ENCODE results near the gene CCL28.
"Not testable (repeated sequence)": the region's sequence is repeated elsewhere in the genome, so short reads cannot be mapped to it uniquely, and the experiment has no call there.

The CCL28 gene

GRCh38 chr5:43412156-43412555 lies at the start of gene CCL28:
CCL28 (minus strand) TSS chr5:43412391; CDS start chr5:43412316, 75 bp downstream.
- no peak for DNase-seq

- no peak for DNase-seq
Measured at GRCh38 chr5:43461066-43461465, 48.9 kb upstream of the CCL28 start.

GRCh38 chr5:43456556-43456955 lies 44.4 kb upstream of the CCL28 start:
- DNase-seq, result no peak

GRCh38 chr5:43441575-43441974 lies 29.4 kb upstream of the CCL28 start:
- not testable (repeated sequence) for DNase-seq

GRCh38 chr5:43437062-43437660 lies 25.0 kb upstream of the CCL28 start:
- DNase-seq, result no peak

GRCh38 chr5:43433382-43433781 lies 21.2 kb upstream of the CCL28 start:
- DNase-seq, result no peak

GRCh38 chr5:43432486-43433375 lies 20.5 kb upstream of the CCL28 start:
- DNase-seq, result peak; percentile 30

- DNase-seq, result no peak
Measured at GRCh38 chr5:43429706-43430105, 17.5 kb upstream of the CCL28 start.

GRCh38 chr5:43429016-43429415 lies 16.8 kb upstream of the CCL28 start:
- DNase-seq, result no peak

- DNase-seq, result no peak
Measured at GRCh38 chr5:43427306-43427705, 15.1 kb upstream of the CCL28 start.

- DNase-seq, result no peak
Measured at GRCh38 chr5:43425983-43426382, 13.8 kb upstream of the CCL28 start.

- DNase-seq, result not testable (repeated sequence)
Measured at GRCh38 chr5:43423086-43423485, 10.9 kb upstream of the CCL28 start.

- no peak for DNase-seq
Measured at GRCh38 chr5:43422143-43422542, 10.0 kb upstream of the CCL28 start.

- no peak for DNase-seq
Measured at GRCh38 chr5:43421450-43422133, 9.4 kb upstream of the CCL28 start.

GRCh38 chr5:43420241-43420640 lies 8.1 kb upstream of the CCL28 start:
- DNase-seq, result no peak

GRCh38 chr5:43418561-43418960 lies 6.4 kb upstream of the CCL28 start:
- DNase-seq, result no peak

GRCh38 chr5:43416803-43417394 lies 4.7 kb upstream of the CCL28 start:
- no peak for DNase-seq

GRCh38 chr5:43415935-43416802 lies 4.0 kb upstream of the CCL28 start:
- DNase-seq, result no peak

GRCh38 chr5:43413966-43414365 lies 1.8 kb upstream of the CCL28 start:
- DNase-seq, result no peak

- no peak for DNase-seq
Measured at GRCh38 chr5:43412644-43413043, 453 bp upstream of the CCL28 start.

GRCh38 chr5:43411495-43411894 lies 696 bp downstream of the CCL28 start:
- DNase-seq, result no peak

- DNase-seq, result no peak
Measured at GRCh38 chr5:43410414-43410813, 1.8 kb downstream of the CCL28 start.
